GM12878 (cell line): ENCODE data around the gene BARX2. TPM values are rescaled to one million over a fixed set of nuclear protein-coding genes. Genes with fewer than 3 reads are reported as not detected.

Experiments used
- ATAC-seq: fragments of 200-7000 bp; cut with Tn5 transposase; 3 replicates; pipeline ENCODE4 v1.9.1; 2020; ENCODE audit warnings: mild to moderate bottlenecking, moderate library complexity
- BruUV-seq: library from RNA; stranded (reverse); fragments of 400-500 nt; replicated peaks from 2 replicates; lab custom pipeline; 2021; lab: Mats Ljungman, UMichigan
- CTCF ChIA-PET: fragments of 300-600 bp; sonication (Branson Sonifier 250); formaldehyde crosslinking; extraction: SDS; loops from one replicate; lab custom pipeline; 2021; ENCODE audit warnings: inconsistent platforms; lab: Yijun Ruan, JAX
- POLR2A ChIA-PET: fragments of 350-600 bp; formaldehyde crosslinking; extraction: SDS; loops from one replicate; lab custom pipeline; 2021; ENCODE audit warnings: inconsistent platforms; lab: Charles Lee
- RAD21 ChIA-PET: fragments of 300-600 bp; sonication (Branson Sonifier 250); formaldehyde crosslinking; loops from one replicate; lab custom pipeline; 2023; ENCODE audit warnings: antibody characterized with exemption; ENCODE audit not compliant: unreplicated experiment; lab: Charles Lee
- SMC1A ChIA-PET: fragments of 300-600 bp; sonication (Branson Sonifier 250); formaldehyde crosslinking; loops from one replicate; lab custom pipeline; 2023; ENCODE audit not compliant: unreplicated experiment, uncharacterized antibody; lab: Charles Lee
- DNase-seq: peaks from one replicate; pipeline ENCODE4 v3.0.0-alpha.2; 2011; ENCODE audit warnings: low read depth, low spot score
- FAIRE-seq: peaks from 3 replicates; lab custom pipeline; 2011; peaks lifted over from hg19 to GRCh38; lab: Jason Lieb, UNC
- H2AFZ ChIP-seq: 2 replicates; pipeline ENCODE4 v1.6.0; 2011; ENCODE audit warnings: low read depth, low read length, control low read depth; ENCODE audit not compliant: control insufficient read depth
- H3K27ac ChIP-seq: 2 replicates; pipeline ENCODE4 v1.5.1; 2011; ENCODE audit warnings: control low read depth; ENCODE audit not compliant: control insufficient read depth, insufficient read depth
- H3K27me3 ChIP-seq, 2 experiments: replicated peaks in 1 of 2; 2 replicates each; pipeline versions ENCODE4 v1.6.0 to v1.6.1; 2011; ENCODE audit warnings: low read length in 1 of 2; ENCODE audit not compliant: control insufficient read depth in 2 of 2, insufficient read depth in 2 of 2
- H3K36me3 ChIP-seq, 2 experiments: 2 replicates each; pipeline ENCODE4 v1.5.1; 2011; ENCODE audit warnings: low read length in 1 of 2; ENCODE audit not compliant: control insufficient read depth in 2 of 2, insufficient read depth in 2 of 2
- H3K4me1 ChIP-seq: 2 replicates; pipeline ENCODE4 v1.6.1; 2011; ENCODE audit warnings: mild to moderate bottlenecking, low read length, moderate library complexity, mixed read lengths; ENCODE audit not compliant: control insufficient read depth, insufficient read depth
- H3K4me2 ChIP-seq: 2 replicates; pipeline ENCODE4 v1.6.0; 2011; ENCODE audit warnings: control low read depth; ENCODE audit not compliant: control insufficient read depth, insufficient read depth
- H3K4me3 ChIP-seq: fragments of 200-600 bp; sonication (generic); 2 replicates; pipeline ENCODE4 v1.5.1; 2016
- H3K79me2 ChIP-seq: 2 replicates; pipeline ENCODE4 v1.6.0; 2011; ENCODE audit warnings: low read length; ENCODE audit not compliant: control insufficient read depth, insufficient read depth
- H3K9ac ChIP-seq: 2 replicates; pipeline ENCODE4 v1.8.0; 2011; ENCODE audit warnings: low read length, control low read depth, mixed read lengths; ENCODE audit not compliant: control insufficient read depth, insufficient read depth
- H3K9me3 ChIP-seq: replicated peaks from 3 replicates; pipeline ENCODE4 v1.5.1; 2011; ENCODE audit warnings: mild to moderate bottlenecking, low read length; ENCODE audit not compliant: control insufficient read depth, insufficient read depth
- H4K20me1 ChIP-seq: 2 replicates; pipeline ENCODE4 v1.6.0; 2011; ENCODE audit not compliant: control insufficient read depth, insufficient read depth
- CREB1 ChIP-seq: IDR thresholded peaks from 2 replicates; pipeline ENCODE4 v1.6.1; 2012; ENCODE audit warnings: low read depth, mild to moderate bottlenecking, inconsistent platforms
- EGR1 ChIP-seq, 2 experiments: IDR thresholded peaks; 1 replicate in 1 of 2; 2 replicates in 1 of 2; pipeline ENCODE4 v1.6.1; 2011 to 2012; ENCODE audit warnings: low read depth in 2 of 2, low read length in 2 of 2, borderline replicate concordance in 1 of 2, mild to moderate bottlenecking in 1 of 2, moderate library complexity in 1 of 2
- KAT2A ChIP-seq: conservative IDR thresholded peaks from 2 replicates; pipeline ENCODE4 v1.6.1; 2011; ENCODE audit warnings: low read depth, low read length; ENCODE audit not compliant: control insufficient read depth
- MTA2 ChIP-seq: fragments of 450-650 bp; IDR thresholded peaks from 2 replicates; pipeline ENCODE4 v1.6.1; 2016; ENCODE audit warnings: low read depth, mild to moderate bottlenecking, moderate library complexity
- POLR2A ChIP-seq: IDR thresholded peaks from 2 replicates; pipeline ENCODE4 v1.6.1; 2011; ENCODE audit warnings: low read depth, mild to moderate bottlenecking, low read length
- RUNX3 ChIP-seq: IDR thresholded peaks from 2 replicates; pipeline ENCODE4 v1.6.1; 2012; ENCODE audit warnings: low read length, inconsistent platforms
- SREBF2 ChIP-seq: IDR thresholded peaks from 2 replicates; pipeline ENCODE4 v1.6.1; 2012; ENCODE audit warnings: mild to moderate bottlenecking, low read length
- WGBS: methylation state at CpG from one replicate; pipeline ENCODE4 v1.1.6; 2016; ENCODE audit warnings: low lambda C conversion rate; ENCODE audit not compliant: insufficient replicate concordance, insufficient coverage; ENCODE audit errors: missing lambda C conversion rate; 5-methylcytosine and 5-hydroxymethylcytosine counted together
- in situ Hi-C: fragments of 300-500 bp; cut with MboI; formaldehyde crosslinking; loops from 9 replicates; pipeline ENCODE4 v1.14.3; 2018; ENCODE audit warnings: mixed read lengths
- intact Hi-C: fragments of 100-400 bp; cut with micrococcal nuclease; formaldehyde crosslinking; loops from one replicate; pipeline ENCODE4 v1.14.2; 2022; ENCODE audit not compliant: unreplicated experiment
- polyA plus RNA-seq, 11 experiments: library from polyadenylated mRNA; depleted of rRNA in 4 of 11; unstranded in 6 of 11; stranded (reverse) in 5 of 11; fragments of >200 nt; fragmentation: Nextera tagmentation in 4 of 11; fragmentation: Illumina TruSeq in 1 of 11; extraction: Ambion mirVana in 4 of 11; extraction: Trizol in 1 of 11; gene quantifications; 1 replicate in 1 of 11; 2 replicates in 10 of 11; pipeline versions ENCODE4 v1.2.1 to v1.2.3, GENCODE V29; 2011 to 2016; ENCODE audit warnings: inconsistent platforms in 2 of 11, missing spikeins in 2 of 11, low read depth in 1 of 11
- total RNA-seq, 4 experiments: library from RNA; depleted of rRNA in 3 of 4; stranded (reverse); fragments of >200 nt in 3 of 4; fragmentation: Illumina TruSeq in 1 of 4; extraction: Trizol in 1 of 4; gene quantifications; 2 replicates each; pipeline versions ENCODE4 v1.2.1 to v1.2.3, GENCODE V29; 2013 to 2021
- TF ChIP-seq, protein P1 (sequence below): IDR thresholded peaks from 2 replicates; pipeline ENCODE4 v1.6.1; 2011; ENCODE audit warnings: mild to moderate bottlenecking, low read depth, low read length, moderate library complexity; ENCODE audit not compliant: insufficient replicate concordance

BARX2 gene
- total and polyA plus RNA-seq, 10 of the 15 experiments (the other 5 are each of a cell fraction or from before 2014, with no cell fraction given), result 0.07 to 0.84 TPM; not detected in 8

- no peak for ATAC-seq
- no peak overlapping the region for H3K4me2 ChIP-seq
- CTCF ChIA-PET, result no interaction called here
- no peak overlapping the region for H2AFZ ChIP-seq
- H3K36me3 ChIP-seq, result no peaks in the 10 kb centered on the region
- intact Hi-C loops (no loop called here), in situ Hi-C loops (no loop called here)
- no peak for FAIRE-seq
- no peak overlapping the region for H3K4me3 ChIP-seq
- no peak for TF ChIP-seq POLR2A
- TF ChIP-seq MTA2, result no peak
- TF ChIP-seq EGR1 (IDR thresholded peaks at IDR 0.05; ENCODE audit: borderline replicate concordance in 1 of 2, low read depth in 2 of 2, low read length in 2 of 2), result no peak
- TF ChIP-seq KAT2A, result no peak
- TF ChIP-seq SREBF2, result no peak
- no peak for TF ChIP-seq CREB1
- TF ChIP-seq RUNX3, result no peak
- TF ChIP-seq, protein P1, sequence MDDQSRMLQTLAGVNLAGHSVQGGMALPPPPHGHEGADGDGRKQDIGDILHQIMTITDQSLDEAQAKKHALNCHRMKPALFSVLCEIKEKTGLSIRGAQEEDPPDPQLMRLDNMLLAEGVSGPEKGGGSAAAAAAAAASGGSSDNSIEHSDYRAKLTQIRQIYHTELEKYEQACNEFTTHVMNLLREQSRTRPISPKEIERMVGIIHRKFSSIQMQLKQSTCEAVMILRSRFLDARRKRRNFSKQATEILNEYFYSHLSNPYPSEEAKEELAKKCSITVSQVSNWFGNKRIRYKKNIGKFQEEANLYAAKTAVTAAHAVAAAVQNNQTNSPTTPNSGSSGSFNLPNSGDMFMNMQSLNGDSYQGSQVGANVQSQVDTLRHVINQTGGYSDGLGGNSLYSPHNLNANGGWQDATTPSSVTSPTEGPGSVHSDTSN, result no peak
- no peaks in the 10 kb centered on the region for H3K79me2 ChIP-seq
- RAD21 ChIA-PET, result interaction anchor here (0.6 kb wide), 1 partner anchor 9 kb away, joined by 4 read pairs; no protein-coding TSS in a partner anchor
- no TSS peak for BruUV-seq
- 55% methylated on average over 9 of the region's 9 CpGs for WGBS
- H3K27me3 ChIP-seq, result no peaks in the 10 kb centered on the region; a peak in 2 of 4 replicates
- no peak overlapping the region for H3K27ac ChIP-seq
- H3K9ac ChIP-seq, result no peak overlapping the region
- no peaks in the 10 kb centered on the region for H3K4me1 ChIP-seq
- H4K20me1 ChIP-seq, result no peaks in the 10 kb centered on the region
- no peak for DNase-seq
- POLR2A ChIA-PET, result no interaction called here
- no peaks in the 10 kb centered on the region for H3K9me3 ChIP-seq
- SMC1A ChIA-PET, result interaction anchor here (1.0 kb wide), 1 partner anchor 19 kb away, joined by 3 read pairs; no protein-coding TSS in a partner anchor
These were observed 52.9 kb downstream of the BARX2 start for GRCh38 chr11:129428557-129428956.
